Measurements from ENCODE around the gene ATOSB. TPM values are rescaled to one million over a fixed set of nuclear protein-coding genes. Genes with fewer than 3 reads are reported as not detected.

Gene ATOSB
- total and polyA plus RNA-seq, 2 experiments from 2014 or later: 16.1 to 18.3 TPM

GRCh38 chr9:35116898-35117551 is 1.4 kb upstream of the ATOSB start:
- peak; percentile 97 for DNase-seq (ENCODE audit: low spot score)
- WGBS (ENCODE audit: low lambda C conversion rate, missing lambda C conversion rate): 8% methylated on average over 30 of the region's 30 CpGs
- Histone ChIP-seq H4K20me1 (ENCODE audit: insufficient read depth, poor library complexity, severe bottlenecking) (no peaks in the 10 kb centered on the region), H3K4me1 (ENCODE audit: insufficient read depth) (peaks cover 7% of the 10 kb centered on the region), H2AFZ (peak overlapping the region; percentile 27), H3K27ac (peak overlapping the region; percentile 94), H3K4me3 (peak overlapping the region; percentile 32), H3K36me3 (replicated peaks; ENCODE audit: insufficient read depth, low read depth) (no peaks in the 10 kb centered on the region), H3K4me2 (peak overlapping the region; percentile 94), H3K9me3 (ENCODE audit: low read depth) (no peaks in the 10 kb centered on the region), H3K9me2 (replicated peaks; ENCODE audit: insufficient read depth) (no peaks in the 10 kb centered on the region), H3K27me3 (no peaks in the 10 kb centered on the region), H3K79me2 (peaks cover 14% of the 10 kb centered on the region)
- TF ChIP-seq CTCF (IDR thresholded peaks at IDR 0.05; ENCODE audit: poor library complexity): peak; percentile 99
- no peak for TF ChIP-seq EZH2phosphoT487 (IDR thresholded peaks at IDR 0.05; ENCODE audit: low read depth, severe bottlenecking, unreplicated experiment)
- no peak for TF ChIP-seq EZH2 (IDR thresholded peaks at IDR 0.05; ENCODE audit: borderline replicate concordance)

DNA sequence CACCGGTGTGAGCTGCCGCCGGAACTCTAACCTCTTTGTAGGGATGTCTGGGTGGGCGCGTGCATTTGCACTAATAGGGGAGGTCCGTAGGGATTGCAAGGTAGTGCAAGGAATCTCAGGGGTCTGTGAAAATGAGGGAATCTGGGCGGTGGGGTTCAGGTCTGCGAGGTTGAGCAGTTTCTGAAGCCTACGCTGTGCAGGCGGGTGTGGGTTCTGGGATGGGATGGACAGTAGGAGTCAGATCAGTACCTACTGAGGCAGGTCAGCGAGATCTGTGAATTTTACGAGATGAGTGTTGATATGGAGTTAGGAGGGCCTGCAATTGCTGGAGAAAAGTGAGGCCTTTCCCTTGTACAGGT is 856 bp upstream of the ATOSB start:
- H3K4me2 ChIP-seq: peak overlapping the region; percentile 94
- peak overlapping the region; percentile 32 for H3K4me3 ChIP-seq
- no peaks in the 10 kb centered on the region for H3K27me3 ChIP-seq
- no peaks in the 10 kb centered on the region for H3K36me3 ChIP-seq (replicated peaks; ENCODE audit: insufficient read depth, low read depth)
- H4K20me1 ChIP-seq (ENCODE audit: insufficient read depth, poor library complexity, severe bottlenecking): no peaks in the 10 kb centered on the region
- DNase-seq (ENCODE audit: low spot score): no peak
- peak overlapping the region; percentile 27 for H2AFZ ChIP-seq
- peak overlapping the region; percentile 94 for H3K27ac ChIP-seq
- no peak for TF ChIP-seq EZH2 (IDR thresholded peaks at IDR 0.05; ENCODE audit: borderline replicate concordance)
- TF ChIP-seq EZH2phosphoT487 (IDR thresholded peaks at IDR 0.05; ENCODE audit: low read depth, severe bottlenecking, unreplicated experiment): no peak
- no peak for TF ChIP-seq CTCF (IDR thresholded peaks at IDR 0.05; ENCODE audit: poor library complexity)
- no peaks in the 10 kb centered on the region for H3K9me3 ChIP-seq (ENCODE audit: low read depth)
- H3K9me2 ChIP-seq (replicated peaks; ENCODE audit: insufficient read depth): no peaks in the 10 kb centered on the region
- WGBS (ENCODE audit: low lambda C conversion rate, missing lambda C conversion rate): 6% methylated on average over 11 of the region's 12 CpGs
- H3K4me1 ChIP-seq (ENCODE audit: insufficient read depth): peaks cover 7% of the 10 kb centered on the region
- peaks cover 17% of the 10 kb centered on the region for H3K79me2 ChIP-seq

DNA sequence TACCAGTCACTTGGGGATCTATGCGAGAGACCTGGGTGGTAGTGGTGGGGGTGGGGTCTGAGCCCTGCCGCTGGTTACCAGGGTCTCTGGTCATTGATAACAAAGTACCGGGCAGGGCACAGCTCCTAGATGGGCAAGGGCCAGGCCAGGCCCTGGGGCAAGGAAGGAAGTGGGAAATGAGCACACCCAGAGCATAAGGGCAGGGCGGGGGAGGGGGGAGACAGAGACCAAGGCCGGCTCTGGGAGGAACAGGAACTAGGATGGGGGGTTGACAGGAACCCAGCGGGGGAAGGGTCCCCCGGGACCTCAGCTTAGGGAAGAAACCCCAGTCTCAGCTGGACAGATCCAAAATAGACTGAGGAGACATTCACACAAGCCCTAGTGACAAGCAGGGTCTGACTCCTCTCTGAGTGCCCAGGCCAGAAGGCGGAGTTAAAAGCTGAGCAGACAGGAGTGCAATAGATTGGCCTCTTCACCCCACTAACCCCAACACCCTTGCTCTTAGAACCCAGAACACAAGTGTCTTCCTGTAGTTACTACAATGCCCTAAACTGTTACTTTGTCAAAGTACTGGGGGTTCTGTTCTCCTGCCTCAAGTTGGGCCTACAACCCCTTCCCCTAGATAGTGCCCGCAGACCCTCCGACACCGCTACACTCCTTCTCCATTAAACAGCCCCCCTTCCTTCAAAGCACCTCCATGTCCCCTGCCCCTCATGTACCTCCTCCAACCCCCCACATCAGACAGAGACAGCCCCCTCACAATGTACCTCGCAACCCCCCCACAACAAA is 628 bp downstream of the ATOSB start:
- TF ChIP-seq EZH2phosphoT487 (IDR thresholded peaks at IDR 0.05; ENCODE audit: low read depth, severe bottlenecking, unreplicated experiment): no peak
- TF ChIP-seq CTCF (IDR thresholded peaks at IDR 0.05; ENCODE audit: poor library complexity): no peak
- TF ChIP-seq EZH2 (IDR thresholded peaks at IDR 0.05; ENCODE audit: borderline replicate concordance): no peak
- WGBS (ENCODE audit: low lambda C conversion rate, missing lambda C conversion rate): 40% methylated on average over 7 of the region's 12 CpGs
- Histone ChIP-seq H3K9me3 (ENCODE audit: low read depth) (no peaks in the 10 kb centered on the region), H4K20me1 (ENCODE audit: insufficient read depth, poor library complexity, severe bottlenecking) (no peaks in the 10 kb centered on the region), H3K4me3 (peak overlapping the region; percentile 37), H3K27me3 (no peaks in the 10 kb centered on the region), H3K4me1 (ENCODE audit: insufficient read depth) (peaks cover 15% of the 10 kb centered on the region), H3K79me2 (peaks cover 29% of the 10 kb centered on the region), H2AFZ (peak overlapping the region; percentile 50), H3K4me2 (peak overlapping the region; percentile 94), H3K36me3 (replicated peaks; ENCODE audit: insufficient read depth, low read depth) (no peaks in the 10 kb centered on the region), H3K27ac (peak overlapping the region; percentile 94), H3K9me2 (replicated peaks; ENCODE audit: insufficient read depth) (no peaks in the 10 kb centered on the region)
- peak; percentile 64 for DNase-seq (ENCODE audit: low spot score)

Data from hepatocyte (in vitro differentiated cells).